NCI-H69 (cell line): Measurements from ENCODE around the gene GPATCH4.

Source experiments
- DNase-seq: peaks from one replicate; lab custom pipeline; 2025; lab: John Stamatoyannopoulos, UW

The GPATCH4 gene

GRCh38 chr1:156547434-156547833 lies 53.8 kb downstream of the GPATCH4 start:
- DNase-seq: no peak

GRCh38 chr1:156546267-156546666 lies 55.0 kb downstream of the GPATCH4 start:
- DNase-seq: no peak

- DNase-seq: no peak
Measured at GRCh38 chr1:156544592-156545102, 56.6 kb downstream of the GPATCH4 start.
